Measurements from ENCODE around the gene CHRNA4.

Gene CHRNA4

GRCh38 chr20:63360850-63361518 lies at the start of gene CHRNA4:
TSS of gene CHRNA4 (minus strand) at chr20:63361349. CDS start at chr20:63361165, 184 bp downstream.
- no peak for DNase-seq

GRCh38 chr20:63409834-63410435 lies 48.8 kb upstream of the CHRNA4 start:
- DNase-seq = no peak

- no peak for DNase-seq
Measured at GRCh38 chr20:63409066-63409833, 48.1 kb upstream of the CHRNA4 start.

GRCh38 chr20:63408684-63409046 lies 47.5 kb upstream of the CHRNA4 start:
- no peak for DNase-seq

GRCh38 chr20:63407928-63408683 lies 47.0 kb upstream of the CHRNA4 start:
- DNase-seq = no peak

GRCh38 chr20:63406617-63407245 lies 45.6 kb upstream of the CHRNA4 start:
- no peak for DNase-seq

GRCh38 chr20:63406011-63406410 lies 44.9 kb upstream of the CHRNA4 start:
- no peak for DNase-seq

- no peak for DNase-seq
Measured at GRCh38 chr20:63405102-63405730, 44.1 kb upstream of the CHRNA4 start.

- DNase-seq = no peak
Measured at GRCh38 chr20:63404129-63405085, 43.3 kb upstream of the CHRNA4 start.

GRCh38 chr20:63403403-63404105 lies 42.4 kb upstream of the CHRNA4 start:
- DNase-seq = no peak

GRCh38 chr20:63402860-63403220 lies 41.7 kb upstream of the CHRNA4 start:
- no peak for DNase-seq

- DNase-seq = no peak
Measured at GRCh38 chr20:63402181-63402859, 41.2 kb upstream of the CHRNA4 start.

GRCh38 chr20:63401384-63402110 lies 40.4 kb upstream of the CHRNA4 start:
- DNase-seq = no peak

- no peak for DNase-seq
Measured at GRCh38 chr20:63400486-63401210, 39.5 kb upstream of the CHRNA4 start.

GRCh38 chr20:63399596-63400375 lies 38.6 kb upstream of the CHRNA4 start:
- no peak for DNase-seq

- no peak for DNase-seq
Measured at GRCh38 chr20:63398744-63399514, 37.8 kb upstream of the CHRNA4 start.

- DNase-seq = no peak
Measured at GRCh38 chr20:63397946-63398450, 36.8 kb upstream of the CHRNA4 start.
